K562 (cell line): Measurements from ENCODE around the gene NAGLU. TPM values are rescaled to one million over a fixed set of nuclear protein-coding genes. Genes with fewer than 3 reads are reported as not detected.
A peak's percentile ranks its signal among the peaks of the same experiment; 100 is the strongest.

Experiments
- ARID1B ChIP-seq: fragments of 450-650 bp; IDR thresholded peaks from 2 replicates; pipeline ENCODE4 v1.6.1; 2016; ENCODE audit warnings: antibody characterized with exemption, mild to moderate bottlenecking, inconsistent platforms
- ATF1 ChIP-seq, 2 experiments: fragments of 450-650 bp in 1 of 2; IDR thresholded peaks; 2 replicates each; pipeline ENCODE4 v1.6.1; 2016; ENCODE audit warnings: missing compliant biosample characterization in 1 of 2, missing genetic modification characterization in 1 of 2
- BRF1 ChIP-seq: IDR thresholded peaks from 3 replicates; pipeline ENCODE4 v1.6.1; 2011; ENCODE audit warnings: borderline replicate concordance, mild to moderate bottlenecking; ENCODE audit not compliant: insufficient read length; ENCODE audit errors: extremely low read depth
- DACH1 ChIP-seq: fragments of 450-650 bp; IDR thresholded peaks from 2 replicates; pipeline ENCODE4 v1.6.1; 2018; ENCODE audit not compliant: partially characterized antibody
- DPF2 ChIP-seq: fragments of 450-650 bp; IDR thresholded peaks from 2 replicates; pipeline ENCODE4 v1.6.1; 2016
- ELF4 ChIP-seq: fragments of 450-650 bp; formaldehyde crosslinking; IDR thresholded peaks from 2 replicates; pipeline ENCODE4 v1.4.0; 2022; ENCODE audit warnings: missing genetic modification characterization
- FOXP1 ChIP-seq: sonication (generic); formaldehyde crosslinking; IDR thresholded peaks from 2 replicates; pipeline ENCODE4 v1.8.0; 2022; ENCODE audit warnings: mild to moderate bottlenecking, missing genetic modification reagents
- GABPA ChIP-seq: fragments of 200-800 bp; sonication (Bioruptor generic); conservative IDR thresholded peaks from 2 replicates; pipeline ENCODE4 v1.6.1; 2016; ENCODE audit warnings: low read depth, missing genetic modification characterization, missing compliant biosample characterization
- KLF6 ChIP-seq: fragments of 250-450 bp; sonication (Bioruptor Pico); IDR thresholded peaks from 2 replicates; pipeline ENCODE4 v1.4.0; 2020; ENCODE audit warnings: mild to moderate bottlenecking, moderate library complexity, borderline replicate concordance
- MAFF ChIP-seq: IDR thresholded peaks from 2 replicates; pipeline ENCODE4 v1.6.1; 2012; ENCODE audit warnings: low read length, improper control_type of control experiment
- NFATC3 ChIP-seq: fragments of 450-650 bp; IDR thresholded peaks from 2 replicates; pipeline ENCODE4 v1.6.1; 2017; ENCODE audit warnings: mild to moderate bottlenecking
- NFIC ChIP-seq: fragments of 450-650 bp; IDR thresholded peaks from 2 replicates; pipeline ENCODE4 v1.6.1; 2017; ENCODE audit warnings: mild to moderate bottlenecking, inconsistent platforms
- PHF20 ChIP-seq: fragments of 450-650 bp; IDR thresholded peaks from 2 replicates; pipeline ENCODE4 v1.6.1; 2018; ENCODE audit not compliant: partially characterized antibody
- POLR2AphosphoS5 ChIP-seq: IDR thresholded peaks from 2 replicates; pipeline ENCODE4 v1.6.1; 2011; ENCODE audit warnings: mild to moderate bottlenecking, low read depth, low read length, moderate library complexity; ENCODE audit not compliant: control insufficient read depth, insufficient read depth
- RAD51 ChIP-seq: fragments of 450-650 bp; IDR thresholded peaks from 2 replicates; pipeline ENCODE4 v1.7.1; 2016; ENCODE audit warnings: low read depth, mild to moderate bottlenecking, borderline replicate concordance
- SMC3 ChIP-seq: conservative IDR thresholded peaks from 2 replicates; pipeline ENCODE4 v1.6.1; 2011; ENCODE audit warnings: low read depth, low read length, improper control_type of control experiment; ENCODE audit not compliant: insufficient read depth
- SUPT5H ChIP-seq: fragments of 450-650 bp; IDR thresholded peaks from 2 replicates; pipeline ENCODE4 v1.6.1; 2016
- TAF9B ChIP-seq: fragments of 450-650 bp; IDR thresholded peaks from 2 replicates; pipeline ENCODE4 v1.6.1; 2018; ENCODE audit warnings: mild to moderate bottlenecking; ENCODE audit not compliant: partially characterized antibody
- TEAD1 ChIP-seq, 2 experiments: fragments of 450-650 bp in 1 of 2; sonication (generic) in 1 of 2; formaldehyde crosslinking; IDR thresholded peaks; 2 replicates each; pipeline versions ENCODE4 v1.4.0 to v1.8.0; 2020 to 2022; ENCODE audit warnings: mild to moderate bottlenecking in 2 of 2, missing genetic modification reagents in 1 of 2
- XRCC5 ChIP-seq: fragments of 200-400 bp; formaldehyde crosslinking; IDR thresholded peaks from 2 replicates; pipeline ENCODE4 v1.6.1; 2017; ENCODE audit warnings: low read depth, mild to moderate bottlenecking, low read length
- ZNF217 ChIP-seq: sonication (generic); formaldehyde crosslinking; IDR thresholded peaks from 2 replicates; pipeline ENCODE4 v1.8.0; 2022; ENCODE audit warnings: mild to moderate bottlenecking, missing genetic modification reagents
- ZNF408 ChIP-seq: fragments of 250-450 bp; sonication (Bioruptor Pico); IDR thresholded peaks from 2 replicates; pipeline ENCODE4 v1.4.0; 2020; ENCODE audit warnings: low read depth, mild to moderate bottlenecking, moderate library complexity
- polyA plus RNA-seq, 8 experiments: library from polyadenylated mRNA; depleted of rRNA in 4 of 8; stranded (reverse) in 5 of 8; unstranded in 3 of 8; fragments of >200 nt; fragmentation: Nextera tagmentation in 2 of 8; fragmentation: Illumina TruSeq in 1 of 8; extraction: Ambion mirVana in 2 of 8; extraction: Trizol in 1 of 8; gene quantifications; 2 replicates each; pipeline versions ENCODE4 v1.2.1 to v1.2.3, GENCODE V29; 2011 to 2014; ENCODE audit warnings: inconsistent platforms in 1 of 8, missing spikeins in 1 of 8
- total RNA-seq, 7 experiments: library from RNA; depleted of rRNA in 6 of 7; stranded (reverse); fragments of >200 nt in 6 of 7; fragmentation: Illumina TruSeq in 2 of 7; extraction: Trizol in 2 of 7; gene quantifications; 2 replicates each; pipeline versions ENCODE4 v1.2.1 to v1.2.3, GENCODE V29; 2011 to 2021; ENCODE audit warnings: low replicate concordance in 1 of 7
- TF ChIP-seq, protein P1 (sequence below): fragments of 450-650 bp; IDR thresholded peaks from 2 replicates; pipeline ENCODE4 v1.6.1; 2016; ENCODE audit warnings: antibody characterized with exemption
- TF ChIP-seq, protein P2 (sequence below): fragments of 450-650 bp; IDR thresholded peaks from 2 replicates; pipeline ENCODE4 v1.7.1; 2018; ENCODE audit warnings: mild to moderate bottlenecking, low read depth; ENCODE audit not compliant: partially characterized antibody

Gene NAGLU
- total and polyA plus RNA-seq, 9 of the 15 experiments (the other 6 are each of a cell fraction or from before 2014, with no cell fraction given) = 0.04 to 21.5 (median 8.5) TPM

DNA sequence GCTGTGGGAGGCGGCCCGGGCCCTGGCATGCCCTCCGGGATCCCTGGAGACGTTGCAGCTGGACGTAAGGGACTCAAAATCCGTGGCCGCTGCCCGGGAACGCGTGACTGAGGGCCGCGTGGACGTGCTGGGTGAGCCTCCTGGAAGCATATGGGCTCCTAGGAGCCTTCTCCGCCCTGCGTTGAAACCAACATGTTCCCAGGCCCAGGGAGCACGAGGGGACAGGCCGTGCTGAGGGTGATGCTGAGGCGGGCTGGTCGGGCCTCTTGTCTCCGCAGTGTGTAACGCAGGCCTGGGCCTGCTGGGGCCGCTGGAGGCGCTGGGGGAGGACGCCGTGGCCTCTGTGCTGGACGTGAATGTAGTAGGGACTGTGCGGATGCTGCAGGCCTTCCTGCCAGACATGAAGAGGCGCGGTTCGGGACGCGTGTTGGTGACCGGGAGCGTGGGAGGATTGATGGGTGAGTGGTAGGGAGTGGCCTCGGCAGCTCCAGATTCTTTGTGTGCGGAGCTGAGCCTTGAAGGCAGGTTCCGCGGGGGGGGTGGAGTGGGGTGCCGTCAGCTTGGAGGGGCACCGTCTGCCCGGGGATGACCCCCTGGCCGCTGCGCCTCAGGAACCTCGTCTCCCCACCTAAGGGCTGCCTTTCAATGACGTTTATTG lies 17.2 kb downstream of the NAGLU start (continued):
- TF ChIP-seq FOXP1 (CRISPR knock-in tag) (0 out of 2 replicates have a peak, but pooled peaks have one; percentile 55), BRF1 (no peak), ARID1B (no peak; the same call in 1 of the 2 replicates), DACH1 (no peak), ATF1 (CRISPR knock-in tag; IDR thresholded peaks at IDR 0.05) (no peak), ATF1 (tag; IDR thresholded peaks at IDR 0.05) (peak; percentile 65), ZNF217 (CRISPR knock-in tag) (no peak), KLF6 (CRISPR knock-in tag) (peak; percentile 38; the same call in 1 of the 2 replicates), POLR2AphosphoS5 (peak; percentile 46; the same call in 1 of the 2 replicates), RAD51 (no peak), NFIC (peak; percentile 63), NFATC3 (no peak), ELF4 (CRISPR knock-in tag) (0 out of 2 replicates have a peak, but pooled peaks have one; percentile 13), ZNF408 (CRISPR knock-in tag) (no peak), SUPT5H (peak; percentile 32; the same call in 1 of the 2 replicates), DPF2 (peak; percentile 49; the same call in 1 of the 2 replicates), TAF9B (no peak), TEAD1 (CRISPR knock-in tag; IDR thresholded peaks at IDR 0.05) (0 out of 4 replicates have a peak, but pooled peaks of 1 of the 2 experiments have one; percentile 65), GABPA (tag) (peak; percentile 48), XRCC5 (peak; percentile 80; the same call in 1 of the 2 replicates), SMC3 (0 out of 2 replicates have a peak, but pooled peaks have one; percentile 36), PHF20 (peak; percentile 65), MAFF (no peak)
- TF ChIP-seq, protein P1, sequence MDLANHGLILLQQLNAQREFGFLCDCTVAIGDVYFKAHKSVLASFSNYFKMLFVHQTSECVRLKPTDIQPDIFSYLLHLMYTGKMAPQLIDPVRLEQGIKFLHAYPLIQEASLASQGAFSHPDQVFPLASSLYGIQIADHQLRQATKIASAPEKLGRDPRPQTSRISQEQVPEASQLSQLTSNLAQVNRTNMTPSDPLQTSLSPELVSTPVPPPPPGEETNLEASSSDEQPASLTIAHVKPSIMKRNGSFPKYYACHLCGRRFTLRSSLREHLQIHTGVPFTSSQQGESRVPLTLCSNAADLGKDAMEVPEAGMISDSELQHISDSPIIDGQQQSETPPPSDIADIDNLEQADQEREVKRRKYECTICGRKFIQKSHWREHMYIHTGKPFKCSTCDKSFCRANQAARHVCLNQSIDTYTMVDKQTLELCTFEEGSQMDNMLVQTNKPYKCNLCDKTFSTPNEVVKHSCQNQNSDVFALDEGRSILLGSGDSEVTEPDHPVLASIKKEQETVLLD = peak; percentile 69; the same call in 1 of the 2 replicates
- TF ChIP-seq, protein P2, sequence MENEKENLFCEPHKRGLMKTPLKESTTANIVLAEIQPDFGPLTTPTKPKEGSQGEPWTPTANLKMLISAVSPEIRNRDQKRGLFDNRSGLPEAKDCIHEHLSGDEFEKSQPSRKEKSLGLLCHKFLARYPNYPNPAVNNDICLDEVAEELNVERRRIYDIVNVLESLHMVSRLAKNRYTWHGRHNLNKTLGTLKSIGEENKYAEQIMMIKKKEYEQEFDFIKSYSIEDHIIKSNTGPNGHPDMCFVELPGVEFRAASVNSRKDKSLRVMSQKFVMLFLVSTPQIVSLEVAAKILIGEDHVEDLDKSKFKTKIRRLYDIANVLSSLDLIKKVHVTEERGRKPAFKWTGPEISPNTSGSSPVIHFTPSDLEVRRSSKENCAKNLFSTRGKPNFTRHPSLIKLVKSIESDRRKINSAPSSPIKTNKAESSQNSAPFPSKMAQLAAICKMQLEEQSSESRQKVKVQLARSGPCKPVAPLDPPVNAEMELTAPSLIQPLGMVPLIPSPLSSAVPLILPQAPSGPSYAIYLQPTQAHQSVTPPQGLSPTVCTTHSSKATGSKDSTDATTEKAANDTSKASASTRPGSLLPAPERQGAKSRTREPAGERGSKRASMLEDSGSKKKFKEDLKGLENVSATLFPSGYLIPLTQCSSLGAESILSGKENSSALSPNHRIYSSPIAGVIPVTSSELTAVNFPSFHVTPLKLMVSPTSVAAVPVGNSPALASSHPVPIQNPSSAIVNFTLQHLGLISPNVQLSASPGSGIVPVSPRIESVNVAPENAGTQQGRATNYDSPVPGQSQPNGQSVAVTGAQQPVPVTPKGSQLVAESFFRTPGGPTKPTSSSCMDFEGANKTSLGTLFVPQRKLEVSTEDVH = peak; percentile 30
